ENCODE results near the gene UNC119B.

The UNC119B gene

DNA sequence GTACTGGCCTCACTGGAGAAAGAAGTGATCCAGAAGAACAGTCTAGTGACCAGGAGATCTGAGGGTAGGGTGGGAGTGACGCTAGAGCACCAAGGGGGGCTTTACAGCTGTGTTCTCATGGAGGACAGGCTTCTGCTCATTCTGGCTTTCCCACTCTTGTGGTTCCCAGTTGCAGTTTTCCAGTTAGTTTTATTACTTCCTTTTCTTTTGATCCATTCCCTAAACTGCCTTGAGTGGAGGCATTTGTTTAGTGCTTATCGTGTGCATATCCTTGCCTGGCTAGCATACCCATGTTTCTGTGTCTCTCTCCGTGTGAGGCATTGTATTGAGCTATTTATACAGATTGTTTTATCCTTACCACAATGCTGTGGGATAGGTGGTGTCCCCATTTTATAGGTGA lies 19.3 kb upstream of the UNC119B start:
- Mint-ChIP-seq H3K4me3 (peak overlapping the region in 1 of 3 experiments; percentile 45), H3K27ac (peak overlapping the region in 2 of 3 experiments; percentile 23 to 31), H3K4me1 (peaks cover 60% of the 10 kb centered on the region), H3K36me3 (ENCODE audit: low read depth) (peaks cover 34% of the 10 kb centered on the region), H3K9me3 (no peaks in the 10 kb centered on the region), H3K27me3 (ENCODE audit: low read depth) (no peaks in the 10 kb centered on the region)
- TF ChIP-seq, protein P1, sequence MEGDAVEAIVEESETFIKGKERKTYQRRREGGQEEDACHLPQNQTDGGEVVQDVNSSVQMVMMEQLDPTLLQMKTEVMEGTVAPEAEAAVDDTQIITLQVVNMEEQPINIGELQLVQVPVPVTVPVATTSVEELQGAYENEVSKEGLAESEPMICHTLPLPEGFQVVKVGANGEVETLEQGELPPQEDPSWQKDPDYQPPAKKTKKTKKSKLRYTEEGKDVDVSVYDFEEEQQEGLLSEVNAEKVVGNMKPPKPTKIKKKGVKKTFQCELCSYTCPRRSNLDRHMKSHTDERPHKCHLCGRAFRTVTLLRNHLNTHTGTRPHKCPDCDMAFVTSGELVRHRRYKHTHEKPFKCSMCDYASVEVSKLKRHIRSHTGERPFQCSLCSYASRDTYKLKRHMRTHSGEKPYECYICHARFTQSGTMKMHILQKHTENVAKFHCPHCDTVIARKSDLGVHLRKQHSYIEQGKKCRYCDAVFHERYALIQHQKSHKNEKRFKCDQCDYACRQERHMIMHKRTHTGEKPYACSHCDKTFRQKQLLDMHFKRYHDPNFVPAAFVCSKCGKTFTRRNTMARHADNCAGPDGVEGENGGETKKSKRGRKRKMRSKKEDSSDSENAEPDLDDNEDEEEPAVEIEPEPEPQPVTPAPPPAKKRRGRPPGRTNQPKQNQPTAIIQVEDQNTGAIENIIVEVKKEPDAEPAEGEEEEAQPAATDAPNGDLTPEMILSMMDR (IDR thresholded peaks at IDR 0.05; ENCODE audit: unreplicated experiment in 3 of 3) = no peak

DNA sequence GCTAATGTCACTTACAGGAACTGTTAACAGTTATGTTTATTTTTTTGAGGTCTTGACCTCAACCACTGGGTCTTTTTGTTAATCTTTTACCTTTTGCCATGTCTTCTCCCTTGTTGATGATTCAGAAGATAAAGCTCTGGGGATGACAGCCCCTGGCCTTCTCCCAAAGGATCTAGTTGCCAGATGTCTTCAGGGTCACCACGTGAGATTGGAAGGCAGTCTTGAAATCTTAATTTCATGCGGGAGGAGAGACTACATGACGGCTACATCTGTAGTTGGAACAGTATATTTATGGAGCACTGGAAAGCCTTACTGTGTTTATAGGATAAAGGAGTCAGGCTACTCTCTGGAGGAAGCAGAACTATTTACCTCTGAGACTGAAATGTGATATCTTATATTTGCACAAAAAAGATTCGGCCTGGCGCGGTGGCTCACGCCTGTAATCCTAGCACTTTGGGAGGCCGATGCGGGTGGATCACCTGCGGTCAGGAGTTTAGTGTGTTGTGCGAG lies 17.7 kb upstream of the UNC119B start:
- H3K4me1 Mint-ChIP-seq = peaks cover 60% of the 10 kb centered on the region
- peak overlapping the region in 1 of 3 experiments; percentile 22 for H3K4me3 Mint-ChIP-seq
- no peaks in the 10 kb centered on the region for H3K9me3 Mint-ChIP-seq
- peaks cover 50% of the 10 kb centered on the region for H3K36me3 Mint-ChIP-seq (ENCODE audit: low read depth)
- H3K27me3 Mint-ChIP-seq (ENCODE audit: low read depth) = no peaks in the 10 kb centered on the region
- peak overlapping the region; percentile 54 to 74 (median 60) for H3K27ac Mint-ChIP-seq
- TF ChIP-seq, protein P1 (IDR thresholded peaks at IDR 0.05; ENCODE audit: unreplicated experiment in 3 of 3) = no peak

DNA sequence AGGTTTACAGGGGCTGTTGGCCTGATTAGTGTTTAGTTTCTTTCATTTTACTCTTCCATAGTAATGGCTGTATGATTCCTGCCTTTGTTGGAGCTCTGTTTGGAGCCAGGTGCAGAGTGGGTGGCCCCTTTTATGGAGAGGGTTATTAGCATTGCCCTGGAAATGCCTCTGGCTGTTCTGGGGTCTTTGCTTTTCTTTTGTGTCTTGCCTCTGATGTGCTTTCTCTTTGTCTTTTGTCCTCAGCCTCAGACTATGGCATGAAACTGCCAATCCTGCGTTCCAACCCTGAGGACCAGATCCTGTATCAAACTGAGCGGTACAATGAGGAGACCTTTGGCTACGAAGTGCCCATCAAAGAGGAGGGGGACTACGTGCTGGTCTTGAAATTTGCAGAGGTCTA lies 16.4 kb upstream of the UNC119B start:
- Mint-ChIP-seq H3K4me1 (peaks cover 47% of the 10 kb centered on the region), H3K4me3 (no peak overlapping the region), H3K27ac (peak overlapping the region; percentile 54 to 82 (median 72)), H3K36me3 (ENCODE audit: low read depth) (peaks cover 58% of the 10 kb centered on the region), H3K9me3 (no peaks in the 10 kb centered on the region), H3K27me3 (ENCODE audit: low read depth) (no peaks in the 10 kb centered on the region)
- TF ChIP-seq, protein P1 (IDR thresholded peaks at IDR 0.05; ENCODE audit: unreplicated experiment in 3 of 3) = no peak

DNA sequence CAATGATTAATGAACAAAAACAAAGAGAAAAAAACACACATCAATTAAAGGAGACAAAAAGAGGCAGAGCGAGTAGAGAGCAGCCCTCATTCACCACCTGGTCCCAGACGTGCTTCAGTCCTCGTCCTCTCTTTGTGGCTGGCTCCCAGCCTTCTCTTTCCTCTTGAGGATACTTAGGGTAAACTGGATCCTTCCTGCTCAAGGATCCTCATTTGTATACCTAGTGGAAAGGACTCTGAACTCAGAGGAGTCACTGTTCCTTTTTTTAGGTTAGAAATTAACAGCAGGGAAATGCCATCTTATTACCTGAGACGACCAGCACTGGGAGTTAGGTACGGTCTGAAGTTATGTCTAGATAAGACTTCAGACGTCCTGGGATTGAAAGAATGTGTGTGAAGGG lies 13.6 kb upstream of the UNC119B start:
- Mint-ChIP-seq H3K4me1 (peaks cover 22% of the 10 kb centered on the region), H3K27ac (peak overlapping the region; percentile 24 to 88 (median 47)), H3K36me3 (ENCODE audit: low read depth) (peaks cover 80% of the 10 kb centered on the region), H3K4me3 (no peak overlapping the region), H3K9me3 (no peaks in the 10 kb centered on the region), H3K27me3 (ENCODE audit: low read depth) (no peaks in the 10 kb centered on the region)
- TF ChIP-seq, protein P1 (IDR thresholded peaks at IDR 0.05; ENCODE audit: unreplicated experiment in 3 of 3) = no peak

DNA sequence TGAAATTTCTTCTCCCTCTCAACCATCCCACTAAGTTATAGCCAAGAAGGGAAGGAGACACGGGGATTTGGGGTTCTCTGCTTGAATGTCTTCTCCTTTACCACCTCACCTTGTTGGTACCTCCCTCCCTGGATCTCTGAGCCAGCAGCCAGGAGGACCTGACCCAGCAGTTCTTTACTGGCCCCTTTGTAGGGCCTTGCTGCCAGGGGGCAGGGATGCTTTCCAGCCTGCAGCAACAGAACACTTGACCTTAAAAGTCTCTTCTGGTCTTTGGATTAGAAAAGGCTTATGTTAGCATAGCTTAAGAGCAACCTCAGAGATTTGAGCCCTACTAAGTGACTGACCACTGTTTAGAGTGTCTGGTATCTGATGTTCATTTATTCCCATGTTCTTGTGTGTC lies 12.9 kb upstream of the UNC119B start:
- TF ChIP-seq, protein P1 (IDR thresholded peaks at IDR 0.05; ENCODE audit: unreplicated experiment in 3 of 3) = no peak
- peak overlapping the region in 2 of 3 experiments; percentile 66 to 88 for H3K27ac Mint-ChIP-seq
- no peak overlapping the region for H3K4me3 Mint-ChIP-seq
- no peaks in the 10 kb centered on the region for H3K27me3 Mint-ChIP-seq (ENCODE audit: low read depth)
- no peaks in the 10 kb centered on the region for H3K9me3 Mint-ChIP-seq
- peaks cover 85% of the 10 kb centered on the region for H3K36me3 Mint-ChIP-seq (ENCODE audit: low read depth)
- peaks cover 17% of the 10 kb centered on the region for H3K4me1 Mint-ChIP-seq

DNA sequence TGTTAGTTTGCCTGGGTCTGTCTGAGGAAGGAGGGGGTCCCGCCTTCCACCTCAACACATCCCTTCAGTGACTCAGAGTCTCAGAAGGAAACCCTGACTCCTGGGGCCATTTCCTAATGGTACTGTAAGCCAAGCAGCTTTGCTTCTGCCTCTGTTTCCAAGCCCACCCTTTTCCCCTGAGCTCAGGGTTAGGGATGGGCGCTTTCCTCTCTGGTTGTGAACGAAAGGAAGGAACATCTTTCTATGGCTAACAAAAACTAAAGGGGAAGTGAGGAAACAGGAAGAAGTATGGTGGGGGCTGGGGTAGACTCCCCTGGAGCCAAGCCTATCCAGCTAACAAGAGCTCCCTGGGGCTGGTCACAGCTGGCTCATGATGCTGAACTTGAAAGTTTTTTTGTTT lies 11.6 kb upstream of the UNC119B start:
- Mint-ChIP-seq H3K9me3 (no peaks in the 10 kb centered on the region), H3K4me1 (peaks cover 4% of the 10 kb centered on the region)

More for the DNA sequence above, 11.6 kb upstream of the UNC119B start:
- TF ChIP-seq, protein P1 (IDR thresholded peaks at IDR 0.05; ENCODE audit: unreplicated experiment in 3 of 3) = no peak
- H3K4me3 Mint-ChIP-seq = no peak overlapping the region
- peaks cover 81% of the 10 kb centered on the region for H3K36me3 Mint-ChIP-seq (ENCODE audit: low read depth)
- no peaks in the 10 kb centered on the region for H3K27me3 Mint-ChIP-seq (ENCODE audit: low read depth)
- no peak overlapping the region for H3K27ac Mint-ChIP-seq
